ENCODE measurements around the gene QPCTL.

GRCh38 chr19:45645631-45646344 is 46.7 kb upstream of the QPCTL start:
- TF ChIP-seq SOX6 (IDR thresholded peaks at IDR 0.05) = no peak
- no peak for TF ChIP-seq SOX6 (CRISPR knock-in tag; IDR thresholded peaks at IDR 0.05)
- TF ChIP-seq SNAPC4 (CRISPR knock-in tag; IDR thresholded peaks at IDR 0.05) = no peak
- no peak for TF ChIP-seq KLF9 (CRISPR knock-in tag; IDR thresholded peaks at IDR 0.05; ENCODE audit: low read depth)
- no peak for TF ChIP-seq ZNF124 (CRISPR knock-in tag; IDR thresholded peaks at IDR 0.05)
- TF ChIP-seq HBP1 (CRISPR knock-in tag; IDR thresholded peaks at IDR 0.05; ENCODE audit: low read depth) = no peak
- no peak for TF ChIP-seq FOXP1 (IDR thresholded peaks at IDR 0.05)
- no peak for TF ChIP-seq FOXP1 (CRISPR knock-in tag; IDR thresholded peaks at IDR 0.05)
- no peak for TF ChIP-seq PBX2 (CRISPR knock-in tag; IDR thresholded peaks at IDR 0.05)
- TF ChIP-seq, protein P1, sequence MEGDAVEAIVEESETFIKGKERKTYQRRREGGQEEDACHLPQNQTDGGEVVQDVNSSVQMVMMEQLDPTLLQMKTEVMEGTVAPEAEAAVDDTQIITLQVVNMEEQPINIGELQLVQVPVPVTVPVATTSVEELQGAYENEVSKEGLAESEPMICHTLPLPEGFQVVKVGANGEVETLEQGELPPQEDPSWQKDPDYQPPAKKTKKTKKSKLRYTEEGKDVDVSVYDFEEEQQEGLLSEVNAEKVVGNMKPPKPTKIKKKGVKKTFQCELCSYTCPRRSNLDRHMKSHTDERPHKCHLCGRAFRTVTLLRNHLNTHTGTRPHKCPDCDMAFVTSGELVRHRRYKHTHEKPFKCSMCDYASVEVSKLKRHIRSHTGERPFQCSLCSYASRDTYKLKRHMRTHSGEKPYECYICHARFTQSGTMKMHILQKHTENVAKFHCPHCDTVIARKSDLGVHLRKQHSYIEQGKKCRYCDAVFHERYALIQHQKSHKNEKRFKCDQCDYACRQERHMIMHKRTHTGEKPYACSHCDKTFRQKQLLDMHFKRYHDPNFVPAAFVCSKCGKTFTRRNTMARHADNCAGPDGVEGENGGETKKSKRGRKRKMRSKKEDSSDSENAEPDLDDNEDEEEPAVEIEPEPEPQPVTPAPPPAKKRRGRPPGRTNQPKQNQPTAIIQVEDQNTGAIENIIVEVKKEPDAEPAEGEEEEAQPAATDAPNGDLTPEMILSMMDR (CRISPR knock-in tag; IDR thresholded peaks at IDR 0.05) = no peak
- TF ChIP-seq SRSF1 (optimal IDR thresholded peaks at IDR 0.05; ENCODE audit: low read depth, low read length) = no peak
- TF ChIP-seq KDM1A (CRISPR knock-in tag; IDR thresholded peaks at IDR 0.05) = peak; percentile 89
- TF ChIP-seq EZH2 (conservative IDR thresholded peaks at IDR 0.05; ENCODE audit: low read depth, low read length) = no peak
